Measurements from ENCODE around the gene ZBTB22.
A peak's percentile ranks its signal among the peaks of the same experiment; 100 is the strongest.

The ZBTB22 gene

DNA sequence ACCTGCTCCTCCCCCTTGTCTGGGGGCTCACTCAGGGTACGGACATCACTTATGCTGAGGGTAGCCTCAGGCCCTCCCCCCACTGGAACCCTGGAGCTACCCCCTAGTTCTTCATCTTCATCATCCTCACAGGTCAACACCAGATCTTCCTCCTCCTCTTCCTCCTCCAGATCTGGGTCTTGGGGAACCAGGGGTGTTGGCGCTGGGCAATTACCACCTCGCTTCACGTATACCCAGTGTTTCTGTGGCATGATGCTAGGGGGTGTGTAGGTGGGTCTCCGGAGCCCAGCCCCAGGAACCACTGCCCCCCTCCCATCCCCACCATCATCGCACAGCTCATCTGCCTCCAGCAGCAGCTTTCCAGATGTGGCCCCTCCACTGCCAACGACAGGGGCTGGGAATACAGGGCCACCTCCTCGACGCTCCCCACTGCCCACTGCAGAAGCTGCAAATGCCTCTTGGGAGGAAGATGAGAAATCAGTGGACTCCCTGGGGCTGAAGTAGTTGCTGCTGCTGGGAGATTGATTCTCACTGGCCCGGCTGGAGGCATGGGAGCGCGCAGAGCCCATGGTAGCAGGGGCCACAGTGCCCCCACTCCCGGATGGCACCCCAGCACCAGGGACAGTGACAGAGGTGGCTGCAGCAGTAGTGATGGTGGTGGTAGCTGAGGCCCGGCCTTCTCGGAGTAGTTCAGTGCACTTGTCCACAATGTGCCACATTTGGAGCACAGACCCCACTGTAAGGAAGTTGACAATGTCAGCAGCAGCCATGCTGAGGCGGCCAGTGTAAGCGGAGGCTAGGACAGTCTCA lies 1.5 kb downstream of the ZBTB22 start:
- TF ChIP-seq, protein P1, sequence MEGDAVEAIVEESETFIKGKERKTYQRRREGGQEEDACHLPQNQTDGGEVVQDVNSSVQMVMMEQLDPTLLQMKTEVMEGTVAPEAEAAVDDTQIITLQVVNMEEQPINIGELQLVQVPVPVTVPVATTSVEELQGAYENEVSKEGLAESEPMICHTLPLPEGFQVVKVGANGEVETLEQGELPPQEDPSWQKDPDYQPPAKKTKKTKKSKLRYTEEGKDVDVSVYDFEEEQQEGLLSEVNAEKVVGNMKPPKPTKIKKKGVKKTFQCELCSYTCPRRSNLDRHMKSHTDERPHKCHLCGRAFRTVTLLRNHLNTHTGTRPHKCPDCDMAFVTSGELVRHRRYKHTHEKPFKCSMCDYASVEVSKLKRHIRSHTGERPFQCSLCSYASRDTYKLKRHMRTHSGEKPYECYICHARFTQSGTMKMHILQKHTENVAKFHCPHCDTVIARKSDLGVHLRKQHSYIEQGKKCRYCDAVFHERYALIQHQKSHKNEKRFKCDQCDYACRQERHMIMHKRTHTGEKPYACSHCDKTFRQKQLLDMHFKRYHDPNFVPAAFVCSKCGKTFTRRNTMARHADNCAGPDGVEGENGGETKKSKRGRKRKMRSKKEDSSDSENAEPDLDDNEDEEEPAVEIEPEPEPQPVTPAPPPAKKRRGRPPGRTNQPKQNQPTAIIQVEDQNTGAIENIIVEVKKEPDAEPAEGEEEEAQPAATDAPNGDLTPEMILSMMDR (IDR thresholded peaks at IDR 0.05; ENCODE audit: low read depth, low read length, missing control alignments): no peak
- H3K4me3 ChIP-seq (replicated peaks; ENCODE audit: low read depth, low read length): no peak overlapping the region
- DNase-seq (ENCODE audit: extremely low read depth, low read depth): no peak

DNA sequence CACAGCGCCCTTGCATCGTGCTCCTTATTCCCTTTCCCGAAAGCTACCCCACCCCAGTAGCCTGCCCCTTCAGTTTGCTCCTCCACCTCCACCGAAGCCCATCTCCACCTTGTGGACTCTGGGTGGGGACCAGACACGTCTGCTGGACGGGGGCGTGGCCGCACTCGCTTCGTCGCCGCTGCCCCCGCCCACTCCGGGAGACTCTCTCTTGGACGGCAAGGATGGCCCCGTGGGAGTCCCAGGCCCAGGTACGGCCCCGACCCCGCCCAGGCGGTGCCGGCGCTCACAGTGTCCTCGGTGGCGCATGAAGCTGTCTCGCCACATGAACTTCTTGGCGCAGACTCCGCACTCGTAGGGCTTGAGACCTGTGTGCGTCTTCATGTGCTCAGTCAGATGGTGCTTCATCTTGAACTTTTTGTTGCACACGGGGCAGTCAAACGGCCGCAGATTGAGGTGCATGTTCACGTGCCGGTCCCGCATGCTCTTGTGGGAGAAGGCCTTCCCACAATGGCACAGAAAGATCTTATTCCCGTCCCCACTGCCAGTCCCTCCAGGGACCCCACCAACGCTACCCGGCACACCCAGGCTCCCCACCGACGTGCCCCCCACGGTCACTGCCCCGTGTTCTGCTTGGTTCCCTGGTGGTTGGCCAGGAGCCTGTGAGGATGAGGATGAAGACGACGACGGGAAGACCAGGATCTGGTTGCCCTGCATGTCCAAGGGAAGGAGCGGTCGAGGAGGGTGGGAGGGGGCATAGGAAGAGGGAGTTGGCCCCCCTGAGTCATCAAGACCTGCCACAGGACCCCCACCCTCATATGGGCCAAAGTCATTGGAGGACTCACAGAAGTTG lies 2.4 kb downstream of the ZBTB22 start:
- TF ChIP-seq, protein P1 (IDR thresholded peaks at IDR 0.05; ENCODE audit: low read depth, low read length, missing control alignments): no peak
- no peak for DNase-seq (ENCODE audit: extremely low read depth, low read depth)
- H3K4me3 ChIP-seq (replicated peaks; ENCODE audit: low read depth, low read length): peak overlapping the region; percentile 79

DNA sequence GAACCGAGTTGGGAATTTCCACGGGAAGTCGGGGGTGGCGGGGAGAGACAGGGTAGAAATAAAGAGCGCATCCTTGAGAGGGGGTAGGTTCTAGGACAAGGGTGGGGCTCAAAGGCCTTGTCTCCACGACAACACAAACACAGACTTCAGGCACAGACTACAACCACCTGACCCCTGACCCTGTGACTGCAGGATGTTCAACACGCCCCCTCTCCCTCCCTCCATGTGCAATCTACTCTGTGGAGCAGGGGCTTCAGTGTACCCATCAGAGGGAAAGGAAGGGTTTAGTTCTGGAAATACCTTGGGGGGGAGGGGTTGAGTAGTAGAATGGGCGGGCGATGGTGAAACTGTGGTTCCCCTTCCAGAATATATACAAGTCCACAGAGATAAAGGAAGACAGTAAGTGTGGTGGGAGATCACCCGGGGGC lies 3.0 kb downstream of the ZBTB22 start:
- TF ChIP-seq, protein P1 (IDR thresholded peaks at IDR 0.05; ENCODE audit: low read depth, low read length, missing control alignments): no peak
- DNase-seq (ENCODE audit: extremely low read depth, low read depth): peak; percentile 77
- H3K4me3 ChIP-seq (replicated peaks; ENCODE audit: low read depth, low read length): peak overlapping the region; percentile 79

DNA sequence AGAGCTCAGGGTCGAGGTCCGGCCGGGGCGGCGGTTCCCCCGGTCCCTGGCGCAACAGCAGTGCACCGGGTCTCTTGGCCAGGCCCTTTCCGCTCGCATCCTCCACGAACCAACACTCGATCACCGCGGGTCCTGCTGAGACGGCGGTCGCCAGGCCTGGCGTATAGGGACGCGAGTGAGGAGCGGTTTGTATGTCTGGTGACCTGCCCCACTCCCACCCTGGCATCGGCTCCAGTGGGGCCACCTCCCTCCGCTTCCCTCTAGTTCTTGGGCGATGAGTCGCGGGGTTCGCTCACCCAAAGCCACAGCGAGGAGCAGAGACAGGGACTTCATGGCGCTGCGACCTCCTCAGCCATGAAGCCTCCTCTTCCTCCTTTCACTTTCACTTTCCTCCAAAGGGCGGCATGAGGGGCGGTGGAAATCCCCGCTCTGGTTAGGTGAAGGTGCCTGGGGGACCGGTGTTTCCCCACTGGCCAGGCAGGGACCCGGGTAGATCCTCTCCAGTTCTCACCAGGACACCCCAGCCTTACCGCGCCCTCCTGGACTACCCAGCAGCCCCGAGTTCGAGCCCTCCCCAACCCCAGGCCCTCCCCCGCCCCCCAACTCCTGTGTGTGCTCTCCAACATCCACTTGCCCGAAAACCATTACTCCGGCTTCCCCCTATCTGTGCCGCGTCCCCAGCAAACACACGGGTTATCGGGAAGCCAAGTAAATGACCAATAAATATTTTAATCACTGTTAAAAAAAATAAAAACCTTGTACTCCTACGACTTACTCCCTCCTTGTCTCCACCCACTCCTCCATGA lies 3.6 kb downstream of the ZBTB22 start, which contains the start of gene TAPBP:
TAPBP (minus strand) TSS at position 370 of the 806 bp plus-strand sequence; CDS start at position 333, 37 bp downstream.
- TF ChIP-seq, protein P1 (IDR thresholded peaks at IDR 0.05; ENCODE audit: low read depth, low read length, missing control alignments): no peak
- DNase-seq (ENCODE audit: extremely low read depth, low read depth): no peak
- H3K4me3 ChIP-seq (replicated peaks; ENCODE audit: low read depth, low read length): peak within 1 kb of the TSS; percentile 79

DNA sequence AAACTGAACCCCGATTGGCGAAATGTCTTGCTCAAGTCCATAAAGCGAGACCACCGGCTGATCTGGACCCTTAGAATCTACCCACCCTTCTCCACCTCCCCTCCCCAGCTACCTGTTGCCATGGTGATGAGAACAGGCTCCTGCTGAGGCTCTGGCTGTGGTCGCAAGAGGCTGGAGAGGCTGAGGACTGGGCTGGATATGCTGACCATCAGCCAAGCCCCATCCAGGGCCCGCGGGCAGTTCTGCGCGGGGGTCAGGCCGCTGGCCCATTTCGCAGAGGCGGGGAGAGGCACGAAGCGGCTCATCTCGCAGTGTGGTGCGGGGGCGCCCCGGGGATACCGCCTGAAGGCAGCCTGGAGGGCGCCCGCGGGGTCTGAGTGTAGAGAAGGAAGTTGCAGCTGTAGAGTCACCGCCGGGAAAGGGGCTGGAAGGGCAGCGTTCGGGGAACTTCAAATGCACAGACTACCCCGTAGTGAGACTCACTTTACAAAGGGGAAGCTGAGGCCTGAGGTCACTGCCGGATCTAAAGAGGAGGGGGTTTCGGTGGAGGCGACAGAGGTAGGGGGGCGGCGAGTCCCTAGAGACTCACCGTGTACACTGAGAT lies 4.3 kb downstream of the ZBTB22 start:
- no peak for DNase-seq (ENCODE audit: extremely low read depth, low read depth)
- TF ChIP-seq, protein P1 (IDR thresholded peaks at IDR 0.05; ENCODE audit: low read depth, low read length, missing control alignments): no peak
- H3K4me3 ChIP-seq (replicated peaks; ENCODE audit: low read depth, low read length): peak overlapping the region; percentile 79
